Right cardiac atrium (tissue), 5 donors: ENCODE measurements around the gene RIPPLY3. TPM values are rescaled to one million over a fixed set of nuclear protein-coding genes. Genes with fewer than 3 reads are reported as not detected.
"Not testable (repeated sequence)": the region's sequence is repeated elsewhere in the genome, so short reads cannot be mapped to it uniquely, and the experiment has no call there.

Experiments
- ATAC-seq, 2 donors: fragments of 200-7000 bp; cut with Tn5 transposase; one replicate each; pipeline versions ENCODE4 v1.8.0 to v1.9.1; 2020; ENCODE audit warnings: moderate library complexity in 2 of 2, mild to moderate bottlenecking in 1 of 2
- DNase-seq, 3 donors: peaks; one replicate each; pipeline ENCODE4 v3.0.0-alpha.2; 2020
- H3K27ac ChIP-seq: one replicate; pipeline ENCODE4 v1.5.1; 2013; ENCODE audit warnings: mild to moderate bottlenecking, low read length, control low read depth, moderate library complexity
- H3K27me3 ChIP-seq: one replicate; pipeline ENCODE4 v1.6.1; 2013; ENCODE audit not compliant: control insufficient read depth, insufficient read depth
- H3K4me1 ChIP-seq: one replicate; pipeline ENCODE4 v1.6.1; 2013; ENCODE audit warnings: low read length; ENCODE audit not compliant: control insufficient read depth, insufficient read depth
- H3K4me3 ChIP-seq: one replicate; pipeline ENCODE4 v1.5.1; 2013; ENCODE audit warnings: low read length, control low read depth
- H3K9me3 ChIP-seq: one replicate; pipeline ENCODE4 v1.6.1; 2013; ENCODE audit warnings: low read length; ENCODE audit not compliant: control insufficient read depth
- WGBS: extraction: QIAGEN DNeasy Blood & Tissue Kit; methylation state at CpG from one replicate; pipeline ENCODE4 v1.1.7; 2013; 5-methylcytosine and 5-hydroxymethylcytosine counted together
- intact Hi-C, 4 donors: fragments of 100-400 bp; cut with DNase I; formaldehyde crosslinking; loops; one replicate each; pipeline versions ENCODE4 v1.11.0 to v1.14.0; 2022 to 2023
- polyA plus RNA-seq: library from polyadenylated mRNA; stranded (reverse); fragments of 200-250 nt; gene quantifications from one replicate; pipeline ENCODE4 v1.2.3, GENCODE V29; 2013
- total RNA-seq, 4 donors: library from RNA; stranded (reverse); fragmentation: NEBNext Ultra II Directional; extraction: Animal tissue kit (Norgen Biotek cat#: 25700); gene quantifications; one replicate each; pipeline ENCODE4 v1.2.1, GENCODE V29; 2021
- donor health status: healthy with polysubstance abuse.
- donor health status: DM: no; HTN: yes; CAD: no.
- donor health status: DM: no; HTN: no; CAD: no.
- donor health status: DM: no; HTN: yes; CAD: no; lungs with severe emphysema.
- donor health status: DM: yes; HTN: yes; CAD: no.

RIPPLY3 gene
- total and polyA plus RNA-seq, 5 donors: not detected

DNA sequence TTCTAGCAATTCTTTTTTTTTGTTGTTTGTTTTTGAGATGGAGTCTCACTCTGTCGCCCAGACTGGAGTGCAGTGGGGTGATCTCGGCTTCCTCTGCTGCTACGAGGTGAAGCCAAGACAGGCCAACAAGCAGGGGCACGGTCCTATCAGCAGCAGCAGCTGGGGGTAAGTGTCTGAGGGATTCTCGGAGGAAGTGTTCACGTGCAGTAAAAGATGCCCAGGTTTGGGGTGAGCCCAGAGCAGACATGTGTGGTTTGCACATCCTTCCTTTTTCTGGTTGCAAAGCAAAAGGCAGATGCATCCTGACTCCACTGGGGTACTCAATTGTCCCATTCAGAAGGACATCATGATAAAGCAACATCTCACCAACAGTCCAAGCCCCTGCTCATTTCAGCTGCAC, 38.6 kb downstream of the RIPPLY3 start:
- DNase-seq (no peak), ATAC-seq (no peak)
- Histone ChIP-seq H3K27me3 (no peaks in the 10 kb centered on the region), H3K4me1 (no peaks in the 10 kb centered on the region), H3K27ac (no peak overlapping the region), H3K4me3 (no peak overlapping the region), H3K9me3 (no peaks in the 10 kb centered on the region)
- WGBS: 61% methylated on average over 6 of the region's 6 CpGs
- intact Hi-C loops: no loop called here

DNA sequence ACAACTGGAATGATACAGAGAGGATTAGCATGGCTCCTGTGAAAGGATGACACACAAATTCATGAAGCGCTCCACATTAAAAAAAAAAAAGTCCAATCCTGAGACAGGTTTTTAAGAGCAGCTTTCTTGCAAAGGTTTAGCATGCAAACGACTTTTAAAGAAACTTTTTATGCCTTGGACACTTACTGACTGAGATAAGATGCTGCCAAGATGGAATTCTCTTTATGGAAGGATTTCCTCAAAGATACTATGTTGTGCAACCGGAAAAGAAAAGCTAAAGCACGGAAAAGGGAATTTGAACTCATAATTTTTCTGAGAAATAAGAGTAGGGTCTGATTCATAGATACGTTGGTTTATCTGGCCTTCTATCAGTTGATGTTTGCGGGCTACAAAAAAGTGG, 39.1 kb downstream of the RIPPLY3 start:
- no peak for DNase-seq
- no peaks in the 10 kb centered on the region for H3K4me1 ChIP-seq
- no peaks in the 10 kb centered on the region for H3K9me3 ChIP-seq
- no peak for ATAC-seq
- H3K27ac ChIP-seq: no peak overlapping the region
- intact Hi-C loops: no loop called here
- no peaks in the 10 kb centered on the region for H3K27me3 ChIP-seq
- 52% methylated on average over 6 of the region's 6 CpGs for WGBS
- no peak overlapping the region for H3K4me3 ChIP-seq

DNA sequence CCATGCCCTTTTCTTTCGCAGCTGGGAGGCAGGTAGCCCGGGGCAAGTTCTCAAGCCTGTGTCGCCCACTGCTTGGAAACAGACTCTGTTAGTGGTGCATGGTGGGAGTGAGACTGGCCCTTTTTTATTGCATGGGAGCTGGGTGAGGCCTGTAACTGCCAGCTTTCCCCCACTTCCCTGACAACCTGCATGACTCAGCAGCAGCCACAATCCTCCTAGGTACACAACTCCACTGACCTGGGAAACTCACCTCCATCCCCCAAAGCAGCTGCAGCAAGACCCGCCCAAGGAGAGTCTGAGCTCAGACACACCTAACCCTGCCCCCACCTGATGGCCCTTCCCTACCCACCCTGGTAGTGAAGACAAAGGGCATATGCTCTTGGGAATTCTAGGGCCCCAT, 40.6 kb downstream of the RIPPLY3 start:
- no peak for ATAC-seq
- intact Hi-C loops: no loop called here
- no peaks in the 10 kb centered on the region for H3K4me1 ChIP-seq

DNA sequence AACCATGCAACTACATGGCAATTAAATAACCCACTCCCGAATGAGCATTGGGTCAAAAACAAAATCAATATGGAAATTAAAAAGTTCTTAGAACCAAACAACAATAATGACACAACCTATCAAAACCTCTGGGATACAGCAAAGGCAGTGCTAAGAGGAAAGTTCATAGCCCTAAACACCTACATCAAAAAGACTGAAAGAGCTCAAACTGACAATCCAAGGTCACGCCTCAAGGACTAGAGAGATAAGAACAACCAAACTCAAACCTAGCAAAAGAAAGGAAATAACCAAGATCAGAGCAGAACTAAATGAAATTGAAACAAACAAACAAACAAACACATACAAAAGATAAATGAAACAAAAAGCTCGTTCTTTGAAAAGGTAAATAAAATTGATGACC, 43.2 kb downstream of the RIPPLY3 start:
- H3K4me3 ChIP-seq, ATAC-seq, H3K4me1 ChIP-seq, H3K27ac ChIP-seq, H3K27me3 ChIP-seq, DNase-seq, H3K9me3 ChIP-seq, intact Hi-C loops: not testable (repeated sequence)
- 63% methylated on average over 3 of the region's 3 CpGs for WGBS

More for the DNA sequence above, 40.6 kb downstream of the RIPPLY3 start:
- no peaks in the 10 kb centered on the region for H3K9me3 ChIP-seq
- no peak overlapping the region for H3K27ac ChIP-seq
- H3K27me3 ChIP-seq: no peaks in the 10 kb centered on the region
- WGBS: 94% methylated on average over 4 of the region's 4 CpGs
- no peak for DNase-seq
- no peak overlapping the region for H3K4me3 ChIP-seq

DNA sequence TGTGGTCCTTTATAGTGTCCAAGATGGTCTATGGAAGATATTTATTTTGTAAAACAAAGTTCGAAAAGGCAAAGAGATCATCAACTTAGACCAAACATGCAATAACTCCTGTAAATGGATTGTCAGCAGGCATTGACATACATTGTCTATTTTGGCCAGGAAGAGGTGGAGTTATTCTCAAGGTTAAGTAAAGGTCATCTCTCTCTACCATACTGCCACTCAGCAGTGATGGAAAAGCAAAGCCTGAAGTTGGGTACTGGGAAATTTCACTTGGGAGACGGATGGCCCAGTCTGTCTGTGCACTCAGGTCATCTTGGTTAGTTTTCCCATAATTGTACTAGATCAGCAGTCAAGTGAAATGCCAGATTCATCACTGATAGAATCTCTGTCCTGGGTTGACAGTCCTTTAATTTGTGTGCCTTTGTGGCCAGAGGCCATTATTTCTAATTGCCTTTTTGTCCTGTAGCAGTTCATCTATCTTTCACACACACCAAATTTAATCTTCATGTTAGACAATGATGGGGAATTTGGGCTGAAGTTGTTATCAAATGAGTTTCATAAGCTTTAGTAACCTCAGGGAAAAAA, 48.9 kb downstream of the RIPPLY3 start:
- DNase-seq (no peak), ATAC-seq (no peak)
- intact Hi-C loops: no loop called here
- no peak overlapping the region for H3K27ac ChIP-seq
- H3K9me3 ChIP-seq: no peaks in the 10 kb centered on the region
- H3K27me3 ChIP-seq: no peaks in the 10 kb centered on the region
- no peaks in the 10 kb centered on the region for H3K4me1 ChIP-seq
- WGBS: 83% methylated on average over 2 of the region's 2 CpGs
- no peak overlapping the region for H3K4me3 ChIP-seq

DNA sequence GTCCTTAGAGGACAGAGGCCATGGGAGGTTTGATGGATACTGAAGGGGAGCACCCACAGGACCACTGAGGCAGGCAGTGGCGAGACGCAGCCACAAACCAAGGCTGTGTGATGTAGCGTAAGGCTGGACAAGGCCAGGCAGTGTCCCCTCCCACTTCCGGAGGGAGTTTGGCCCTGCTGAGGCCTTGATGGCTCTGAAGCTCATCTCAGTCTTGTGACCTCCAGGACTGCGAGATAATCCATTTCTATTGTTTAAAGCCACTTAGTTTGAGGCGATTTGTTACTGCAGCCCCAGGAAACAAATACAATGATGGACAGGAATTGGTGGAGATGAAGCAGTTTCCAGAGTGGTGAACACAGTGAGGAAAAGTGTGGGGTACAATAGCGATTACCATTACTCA, 51.1 kb downstream of the RIPPLY3 start:
- WGBS: 91% methylated on average over 7 of the region's 7 CpGs
- no peak for ATAC-seq
- H3K9me3 ChIP-seq: no peaks in the 10 kb centered on the region

DNA sequence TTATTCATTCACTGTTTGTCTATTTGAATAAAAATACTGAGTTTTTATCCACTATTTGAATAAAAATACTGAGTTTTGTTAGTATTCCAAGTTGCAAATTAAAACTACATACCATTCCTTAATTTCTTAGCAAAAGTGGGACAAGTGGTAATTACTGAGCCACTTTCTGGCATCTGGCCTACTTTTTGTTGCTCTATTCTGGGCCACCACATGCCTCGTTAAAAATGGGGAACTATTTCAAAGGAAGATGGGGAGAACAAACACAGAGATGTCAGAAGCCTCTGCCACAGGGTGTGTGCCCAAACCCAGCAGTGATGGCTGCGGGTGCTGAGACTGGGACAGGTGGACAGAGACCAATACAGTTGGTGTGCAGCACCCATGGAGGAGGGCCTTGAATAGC, 51.8 kb downstream of the RIPPLY3 start:
- no peaks in the 10 kb centered on the region for H3K9me3 ChIP-seq
- WGBS: 65% methylated on average over 2 of the region's 2 CpGs
- H3K4me3 ChIP-seq: no peak overlapping the region
- intact Hi-C loops: no loop called here
- no peak overlapping the region for H3K27ac ChIP-seq
- no peaks in the 10 kb centered on the region for H3K4me1 ChIP-seq
- ATAC-seq (no peak), DNase-seq (no peak)
- no peaks in the 10 kb centered on the region for H3K27me3 ChIP-seq

More for the DNA sequence above, 51.1 kb downstream of the RIPPLY3 start:
- no peak overlapping the region for H3K27ac ChIP-seq
- no peaks in the 10 kb centered on the region for H3K4me1 ChIP-seq
- no peak overlapping the region for H3K4me3 ChIP-seq
- intact Hi-C loops: no loop called here
- H3K27me3 ChIP-seq: no peaks in the 10 kb centered on the region
- DNase-seq: no peak

DNA sequence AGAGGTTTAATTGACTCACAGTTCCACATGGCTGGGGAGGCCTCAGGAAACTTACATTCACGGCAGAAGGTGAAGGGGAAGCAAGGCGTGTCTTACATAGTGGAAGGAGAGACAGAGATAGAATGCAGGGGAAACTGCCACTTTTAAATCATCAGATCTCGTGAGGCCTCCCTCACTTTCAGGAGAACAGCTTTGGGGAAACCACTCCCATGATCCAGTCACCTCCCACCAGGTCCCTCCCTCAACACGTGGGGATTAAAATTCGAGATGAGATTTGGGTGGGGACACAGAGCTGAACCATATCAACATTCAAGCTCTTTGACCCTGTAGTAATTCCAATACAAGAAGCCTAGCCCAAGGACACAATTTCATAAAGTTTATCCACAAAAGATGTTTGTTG, 52.7 kb downstream of the RIPPLY3 start:
- H3K4me3 ChIP-seq: no peak overlapping the region
- 69% methylated on average over 5 of the region's 5 CpGs for WGBS
- intact Hi-C loops: no loop called here
- DNase-seq: no peak
- no peaks in the 10 kb centered on the region for H3K9me3 ChIP-seq
- no peaks in the 10 kb centered on the region for H3K27me3 ChIP-seq
- H3K27ac ChIP-seq: no peak overlapping the region
- no peak for ATAC-seq
- no peaks in the 10 kb centered on the region for H3K4me1 ChIP-seq

DNA sequence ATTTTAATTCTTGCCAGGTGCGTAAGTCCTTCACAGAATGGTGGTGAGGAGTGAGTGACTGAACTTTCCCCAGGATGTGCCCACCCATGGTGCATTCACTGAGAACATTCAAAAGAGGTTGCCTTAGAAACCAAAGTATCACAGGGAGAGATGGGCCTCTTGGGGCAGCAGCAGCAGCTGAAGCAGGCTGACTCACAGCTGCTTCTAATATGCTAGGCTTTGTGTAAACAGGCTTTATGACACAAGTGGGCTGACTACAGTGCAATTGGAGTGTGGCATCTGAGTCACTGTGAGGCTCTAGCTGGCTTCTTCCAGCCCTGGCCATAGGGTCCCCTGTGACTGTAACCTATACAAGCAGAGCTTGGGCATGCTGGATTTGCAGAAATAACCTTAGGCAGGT, 53.8 kb downstream of the RIPPLY3 start:
- 73% methylated on average over 1 of the region's 1 CpG for WGBS
- Histone ChIP-seq H3K27ac (no peak overlapping the region), H3K4me3 (no peak overlapping the region), H3K9me3 (no peaks in the 10 kb centered on the region), H3K27me3 (no peaks in the 10 kb centered on the region), H3K4me1 (no peaks in the 10 kb centered on the region)
- ATAC-seq: peak; percentile 84 to 86
- peak in 2 of 3 donors; percentile 37 to 52 for DNase-seq
- intact Hi-C loops: no loop called here

DNA sequence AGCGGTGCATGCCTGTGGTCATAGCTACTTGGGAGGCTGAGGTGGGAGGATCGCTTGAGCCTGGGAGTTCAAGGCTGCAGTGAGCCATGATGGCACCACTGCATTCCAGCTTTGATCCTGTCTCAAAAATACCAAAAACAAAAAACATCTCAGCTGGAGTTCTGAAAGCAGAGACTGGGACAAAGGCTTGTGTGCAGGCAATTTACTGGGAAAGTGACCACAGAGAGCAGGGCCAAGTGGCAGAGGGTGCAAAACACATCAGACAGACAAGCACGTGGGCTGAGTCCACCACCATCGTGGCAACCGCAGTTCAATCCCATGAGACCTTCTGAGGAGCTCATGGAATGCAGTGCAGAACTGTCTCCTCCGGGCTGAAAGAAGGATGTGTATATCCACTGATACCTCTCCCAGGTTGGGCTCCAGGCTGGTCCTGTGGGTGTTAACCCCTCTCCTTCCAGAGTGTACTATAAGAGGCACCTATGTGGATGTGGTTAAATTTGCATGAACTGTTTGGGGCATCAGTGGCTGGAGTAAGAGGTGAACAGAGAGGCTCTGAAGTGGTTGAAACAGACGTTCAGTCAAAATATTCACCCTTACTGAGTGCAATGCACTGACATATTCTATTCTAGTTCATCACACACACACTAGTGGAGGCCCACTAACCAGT, 55.6 kb downstream of the RIPPLY3 start:
- 68% methylated on average over 7 of the region's 7 CpGs for WGBS
- no peak for ATAC-seq

DNA sequence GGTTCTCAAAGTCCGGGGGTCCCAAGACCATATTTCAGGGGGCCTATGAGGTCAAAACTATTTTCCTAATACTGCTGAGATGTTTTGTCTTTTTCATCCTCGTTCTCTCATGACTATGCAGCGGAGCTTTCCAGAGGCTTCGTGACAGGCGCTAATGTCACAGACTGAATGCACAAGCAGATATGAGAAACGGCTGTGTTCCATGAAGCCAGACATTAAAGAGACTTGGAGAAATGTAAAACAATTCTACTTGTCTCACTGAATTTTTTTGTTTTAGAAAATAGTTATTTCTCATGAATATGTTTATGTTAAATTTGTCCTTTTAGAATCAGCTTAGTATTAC, 56.1 kb downstream of the RIPPLY3 start:
- H3K9me3 ChIP-seq: no peaks in the 10 kb centered on the region
- DNase-seq (no peak), ATAC-seq (no peak)
- intact Hi-C loops: no loop called here
- WGBS: 82% methylated on average over 6 of the region's 6 CpGs
- H3K4me3 ChIP-seq: no peak overlapping the region
- H3K27ac ChIP-seq: no peak overlapping the region
- H3K27me3 ChIP-seq: no peaks in the 10 kb centered on the region
- H3K4me1 ChIP-seq: no peaks in the 10 kb centered on the region

More for the DNA sequence above, 55.6 kb downstream of the RIPPLY3 start:
- Histone ChIP-seq H3K4me1 (no peaks in the 10 kb centered on the region), H3K9me3 (no peaks in the 10 kb centered on the region), H3K27ac (no peak overlapping the region), H3K4me3 (no peak overlapping the region), H3K27me3 (no peaks in the 10 kb centered on the region)
- intact Hi-C loops: no loop called here
- DNase-seq: no peak

DNA sequence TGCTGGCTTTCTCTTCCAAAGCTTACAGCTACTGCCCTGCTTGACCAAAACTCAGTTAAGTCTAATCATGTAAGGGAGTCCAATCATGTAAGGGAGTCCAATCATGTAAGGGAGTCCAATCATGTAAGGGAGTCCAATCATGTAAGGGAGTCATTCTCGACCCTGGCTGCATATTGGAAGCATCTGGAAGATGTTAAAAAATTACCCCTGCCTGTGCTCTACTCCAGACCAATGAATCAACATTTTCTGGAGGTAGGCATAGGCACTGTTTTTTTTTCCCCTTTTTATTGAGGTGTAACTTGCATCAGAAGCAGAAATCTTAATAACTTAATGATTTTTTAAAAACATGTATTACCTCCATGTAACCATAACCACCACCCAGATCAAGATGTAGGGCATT, 56.9 kb downstream of the RIPPLY3 start:
- H3K4me3 ChIP-seq: no peak overlapping the region
- intact Hi-C loops: no loop called here
- no peaks in the 10 kb centered on the region for H3K27me3 ChIP-seq
- H3K9me3 ChIP-seq: no peaks in the 10 kb centered on the region
- no peak for DNase-seq
- no peak overlapping the region for H3K27ac ChIP-seq
- no peaks in the 10 kb centered on the region for H3K4me1 ChIP-seq
- 52% methylated on average over 1 of the region's 1 CpG for WGBS
- no peak for ATAC-seq
